ENCODE measurements around the gene BTG3.

The BTG3 gene

GRCh38 chr21:17585875-17586450 lies 26.7 kb downstream of the BTG3 start:
- peak; percentile 20 for DNase-seq (ENCODE audit: low read depth)

- no peak for DNase-seq (ENCODE audit: low read depth)
Measured at GRCh38 chr21:17583898-17584297, 28.8 kb downstream of the BTG3 start.

- no peak for DNase-seq (ENCODE audit: low read depth)
Measured at GRCh38 chr21:17580319-17580718, 32.4 kb downstream of the BTG3 start.

- no peak for DNase-seq (ENCODE audit: low read depth)
Measured at GRCh38 chr21:17578876-17579275, 33.8 kb downstream of the BTG3 start.

- DNase-seq (ENCODE audit: low read depth), result no peak
Measured at GRCh38 chr21:17578162-17578561, 34.5 kb downstream of the BTG3 start.

- no peak for DNase-seq (ENCODE audit: low read depth)
Measured at GRCh38 chr21:17577701-17578100, 35.0 kb downstream of the BTG3 start.

GRCh38 chr21:17576080-17576835 lies 36.4 kb downstream of the BTG3 start:
- no peak for DNase-seq (ENCODE audit: low read depth)

GRCh38 chr21:17575076-17575475 lies 37.6 kb downstream of the BTG3 start:
- DNase-seq (ENCODE audit: low read depth), result no peak

- DNase-seq (ENCODE audit: low read depth), result no peak
Measured at GRCh38 chr21:17572431-17572830, 40.3 kb downstream of the BTG3 start.

- DNase-seq (ENCODE audit: low read depth), result no peak
Measured at GRCh38 chr21:17570786-17571185, 41.9 kb downstream of the BTG3 start.

- no peak for DNase-seq (ENCODE audit: low read depth)
Measured at GRCh38 chr21:17560377-17561025, 52.2 kb downstream of the BTG3 start.

- no peak for DNase-seq (ENCODE audit: low read depth)
Measured at GRCh38 chr21:17554679-17555465, 57.8 kb downstream of the BTG3 start.

- DNase-seq (ENCODE audit: low read depth), result no peak
Measured at GRCh38 chr21:17554120-17554519, 58.6 kb downstream of the BTG3 start.

- no peak for DNase-seq (ENCODE audit: low read depth)
Measured at GRCh38 chr21:17552410-17552809, 60.3 kb downstream of the BTG3 start.

- DNase-seq (ENCODE audit: low read depth), result no peak
Measured at GRCh38 chr21:17550671-17551308, 61.9 kb downstream of the BTG3 start.

- no peak for DNase-seq (ENCODE audit: low read depth)
Measured at GRCh38 chr21:17548262-17548661, 64.4 kb downstream of the BTG3 start.

- DNase-seq (ENCODE audit: low read depth), result no peak
Measured at GRCh38 chr21:17545007-17545406, 67.7 kb downstream of the BTG3 start.

Measured in GM04504 (cell line).